Endodermal cell (in vitro differentiated cells): ENCODE data around the gene PDGFRB. TPM values are rescaled to one million over a fixed set of nuclear protein-coding genes. Genes with fewer than 3 reads are reported as not detected.

Experiments used
- DNase-seq: peaks from one replicate; pipeline ENCODE4 v3.0.0-alpha.2; 2017
- H3K27ac ChIP-seq: 2 replicates; pipeline ENCODE4 v1.5.1; 2013; ENCODE audit warnings: mild to moderate bottlenecking, low read depth, low read length, moderate library complexity
- H3K27me3 ChIP-seq: 2 replicates; pipeline ENCODE4 v1.6.1; 2013; ENCODE audit warnings: mild to moderate bottlenecking, low read length, moderate library complexity; ENCODE audit not compliant: insufficient read depth, control insufficient read depth, poor library complexity, severe bottlenecking
- H3K36me3 ChIP-seq: 2 replicates; pipeline ENCODE4 v1.7.0; 2013; ENCODE audit warnings: mild to moderate bottlenecking, low read length, moderate library complexity; ENCODE audit not compliant: control insufficient read depth, insufficient read depth
- H3K4me1 ChIP-seq: one replicate; pipeline ENCODE4 v1.7.0; 2013; ENCODE audit warnings: low read length; ENCODE audit not compliant: control insufficient read depth, insufficient read depth
- H3K4me3 ChIP-seq: 2 replicates; pipeline ENCODE4 v1.5.1; 2013; ENCODE audit warnings: mild to moderate bottlenecking, low read length, moderate library complexity
- H3K9ac ChIP-seq: 2 replicates; pipeline ENCODE4 v1.6.1; 2013; ENCODE audit warnings: mild to moderate bottlenecking, low read length, moderate library complexity; ENCODE audit not compliant: poor library complexity, severe bottlenecking; ENCODE audit errors: extremely low read depth
- H3K9me3 ChIP-seq: 2 replicates; pipeline ENCODE4 v1.6.1; 2013; ENCODE audit warnings: mild to moderate bottlenecking, low read length, moderate library complexity; ENCODE audit not compliant: control insufficient read depth
- H3K27ac Mint-ChIP-seq: 2 replicates; pipeline ENCODE4 v1.8.0; 2020; ENCODE audit warnings: mixed read lengths
- H3K27me3 Mint-ChIP-seq: 2 replicates; pipeline ENCODE4 v1.8.0; 2021; ENCODE audit warnings: mild to moderate bottlenecking, mixed read lengths; ENCODE audit not compliant: insufficient read depth
- H3K36me3 Mint-ChIP-seq: 2 replicates; pipeline ENCODE4 v1.8.0; 2020; ENCODE audit warnings: low read depth, mixed read lengths
- H3K4me1 Mint-ChIP-seq: 2 replicates; pipeline ENCODE4 v1.8.0; 2020; ENCODE audit warnings: mixed read lengths
- H3K4me3 Mint-ChIP-seq: 2 replicates; pipeline ENCODE4 v1.8.0; 2020; ENCODE audit warnings: mild to moderate bottlenecking, moderate library complexity, mixed read lengths
- H3K9me3 Mint-ChIP-seq: 2 replicates; pipeline ENCODE4 v1.8.0; 2020; ENCODE audit warnings: mild to moderate bottlenecking, mixed read lengths
- CTCF ChIP-seq: fragments of 200-600 bp; sonication (generic); conservative IDR thresholded peaks from 2 replicates; pipeline ENCODE4 v1.5.0; 2021; ENCODE audit warnings: antibody characterized with exemption, mild to moderate bottlenecking
- WGBS, 2 experiments: methylation state at CpG; one replicate each; pipeline versions ENCODE4 v1.1.5 to v1.1.7; 2013; ENCODE audit warnings: missing lambda C conversion rate in 2 of 2, mixed read lengths in 1 of 2; ENCODE audit not compliant: insufficient coverage in 1 of 2, insufficient read length in 1 of 2; 5-methylcytosine and 5-hydroxymethylcytosine counted together
- total RNA-seq, 2 donors: library from RNA; stranded (reverse); fragmentation: NEBNext Ultra II Directional in 1 of 2; extraction: Animal tissue kit (Norgen Biotek cat#: 25700) in 1 of 2; gene quantifications; 2 replicates in 1 of 2; 3 replicates in 1 of 2; pipeline ENCODE4 v1.2.1, GENCODE V29; 2021

The PDGFRB gene
- total RNA-seq, 2 donors from 2014 or later = 4.1 to 6.5 TPM

- Histone ChIP-seq H3K27me3 (peaks cover 13% of the 10 kb centered on the region), H3K9ac (no peak overlapping the region), H3K9me3 (no peaks in the 10 kb centered on the region), H3K4me1 (peaks cover 19% of the 10 kb centered on the region), H3K36me3 (no peaks in the 10 kb centered on the region), H3K4me3 (no peak overlapping the region), H3K27ac (no peak overlapping the region)
- Mint-ChIP-seq H3K27me3 (peaks cover 3% of the 10 kb centered on the region), H3K4me3 (no peak overlapping the region), H3K36me3 (no peaks in the 10 kb centered on the region), H3K9me3 (no peaks in the 10 kb centered on the region), H3K4me1 (peaks cover 16% of the 10 kb centered on the region), H3K27ac (no peak overlapping the region)
- 94 to 96% methylated on average over 16 to 19 of the region's 19 CpGs for WGBS, 2 experiments
- peak; percentile 38 for DNase-seq
- no peak for TF ChIP-seq CTCF
These were observed 75.7 kb downstream of the PDGFRB start for GRCh38 chr5:150079909-150080461.

- 78 to 92% methylated on average over 3 to 7 of the region's 7 CpGs for WGBS, 2 experiments
- H3K27ac Mint-ChIP-seq = no peak overlapping the region
- no peak overlapping the region for H3K9ac ChIP-seq
These were observed 76.6 kb downstream of the PDGFRB start for GRCh38 chr5:150078802-150079689.

More at GRCh38 chr5:150078802-150079689, 76.6 kb downstream of the PDGFRB start:
- Mint-ChIP-seq H3K4me3 (no peak overlapping the region), H3K4me1 (peaks cover 16% of the 10 kb centered on the region), H3K9me3 (no peaks in the 10 kb centered on the region), H3K27me3 (peaks cover 3% of the 10 kb centered on the region), H3K36me3 (no peaks in the 10 kb centered on the region)
- no peak for TF ChIP-seq CTCF
- no peak overlapping the region for H3K27ac ChIP-seq
- H3K9me3 ChIP-seq = no peaks in the 10 kb centered on the region
- peaks cover 19% of the 10 kb centered on the region for H3K27me3 ChIP-seq
- no peaks in the 10 kb centered on the region for H3K36me3 ChIP-seq
- H3K4me1 ChIP-seq = peaks cover 19% of the 10 kb centered on the region
- no peak overlapping the region for H3K4me3 ChIP-seq
- DNase-seq = peak; percentile 29
